ENCODE data around the gene OBSCN.

OBSCN gene

DNA sequence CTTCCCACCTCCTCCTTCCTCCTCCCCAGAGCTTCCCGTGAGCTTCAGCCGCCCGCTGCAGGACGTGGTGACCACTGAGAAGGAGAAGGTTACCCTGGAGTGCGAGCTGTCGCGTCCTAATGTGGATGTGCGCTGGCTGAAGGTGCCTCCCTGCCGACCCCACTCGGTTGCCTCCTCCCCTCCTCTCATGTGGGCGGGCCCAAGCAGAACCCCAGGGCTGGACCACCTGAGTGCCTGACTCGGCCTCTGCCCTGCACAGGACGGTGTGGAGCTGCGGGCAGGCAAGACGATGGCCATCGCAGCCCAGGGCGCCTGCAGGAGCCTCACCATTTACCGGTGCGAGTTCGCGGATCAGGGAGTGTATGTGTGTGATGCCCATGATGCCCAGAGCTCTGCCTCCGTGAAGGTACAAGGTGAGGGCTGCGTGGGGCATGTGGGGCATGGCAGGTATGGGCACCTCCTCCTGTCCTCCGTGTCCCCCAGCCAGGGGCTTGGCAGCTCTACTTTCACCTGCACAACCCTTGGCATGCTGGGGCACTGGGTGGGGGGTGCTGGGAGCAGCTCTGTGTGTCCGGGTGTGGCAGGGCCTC, 69.2 kb downstream of the OBSCN start:
- Histone ChIP-seq H4K20me1 (ENCODE audit: insufficient read depth, low read length) (no peaks in the 10 kb centered on the region), H3K9ac (ENCODE audit: low read length) (no peak overlapping the region), H3K27me3 (ENCODE audit: insufficient read depth, low read length) (no peaks in the 10 kb centered on the region), H3K36me3 (ENCODE audit: insufficient read depth, low read length) (no peaks in the 10 kb centered on the region), H3K9me2 (ENCODE audit: low read depth, low read length) (no peaks in the 10 kb centered on the region), H3K27ac (ENCODE audit: low read depth, low read length, poor library complexity, severe bottlenecking) (no peak overlapping the region), H2AFZ (ENCODE audit: low read length) (no peak overlapping the region), H3K4me1 (ENCODE audit: insufficient read depth, low read length, severe bottlenecking) (peaks cover 6% of the 10 kb centered on the region), H3K9me3 (ENCODE audit: low read length) (no peaks in the 10 kb centered on the region), H3K79me2 (ENCODE audit: insufficient read depth, low read length) (no peaks in the 10 kb centered on the region), H3F3A (ENCODE audit: insufficient read depth, low read length) (no peaks in the 10 kb centered on the region), H3K4me2 (ENCODE audit: low read length) (no peak overlapping the region; the same call in 1 of the 2 replicates), H3K4me3 (ENCODE audit: low read depth, low read length, poor library complexity, severe bottlenecking) (no peak overlapping the region)
- TF ChIP-seq EZH2 (IDR thresholded peaks at IDR 0.05; ENCODE audit: borderline replicate concordance, low read length) = no peak
- TF ChIP-seq, protein P1, sequence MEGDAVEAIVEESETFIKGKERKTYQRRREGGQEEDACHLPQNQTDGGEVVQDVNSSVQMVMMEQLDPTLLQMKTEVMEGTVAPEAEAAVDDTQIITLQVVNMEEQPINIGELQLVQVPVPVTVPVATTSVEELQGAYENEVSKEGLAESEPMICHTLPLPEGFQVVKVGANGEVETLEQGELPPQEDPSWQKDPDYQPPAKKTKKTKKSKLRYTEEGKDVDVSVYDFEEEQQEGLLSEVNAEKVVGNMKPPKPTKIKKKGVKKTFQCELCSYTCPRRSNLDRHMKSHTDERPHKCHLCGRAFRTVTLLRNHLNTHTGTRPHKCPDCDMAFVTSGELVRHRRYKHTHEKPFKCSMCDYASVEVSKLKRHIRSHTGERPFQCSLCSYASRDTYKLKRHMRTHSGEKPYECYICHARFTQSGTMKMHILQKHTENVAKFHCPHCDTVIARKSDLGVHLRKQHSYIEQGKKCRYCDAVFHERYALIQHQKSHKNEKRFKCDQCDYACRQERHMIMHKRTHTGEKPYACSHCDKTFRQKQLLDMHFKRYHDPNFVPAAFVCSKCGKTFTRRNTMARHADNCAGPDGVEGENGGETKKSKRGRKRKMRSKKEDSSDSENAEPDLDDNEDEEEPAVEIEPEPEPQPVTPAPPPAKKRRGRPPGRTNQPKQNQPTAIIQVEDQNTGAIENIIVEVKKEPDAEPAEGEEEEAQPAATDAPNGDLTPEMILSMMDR (IDR thresholded peaks at IDR 0.05; ENCODE audit: low read length) = no peak

- Histone ChIP-seq H3K9ac (ENCODE audit: low read length) (no peak overlapping the region), H3K27ac (ENCODE audit: low read depth, low read length, poor library complexity, severe bottlenecking) (no peak overlapping the region), H4K20me1 (ENCODE audit: insufficient read depth, low read length) (no peaks in the 10 kb centered on the region), H3K4me2 (ENCODE audit: low read length) (no peak overlapping the region), H3K9me3 (ENCODE audit: low read length) (no peaks in the 10 kb centered on the region), H3K4me3 (ENCODE audit: low read depth, low read length, poor library complexity, severe bottlenecking) (no peak overlapping the region), H3F3A (ENCODE audit: insufficient read depth, low read length) (no peaks in the 10 kb centered on the region), H3K36me3 (ENCODE audit: insufficient read depth, low read length) (no peaks in the 10 kb centered on the region), H3K4me1 (ENCODE audit: insufficient read depth, low read length, severe bottlenecking) (peaks cover 6% of the 10 kb centered on the region), H3K79me2 (ENCODE audit: insufficient read depth, low read length) (no peaks in the 10 kb centered on the region), H3K27me3 (ENCODE audit: insufficient read depth, low read length) (no peaks in the 10 kb centered on the region), H2AFZ (ENCODE audit: low read length) (no peak overlapping the region), H3K9me2 (ENCODE audit: low read depth, low read length) (no peaks in the 10 kb centered on the region)
- TF ChIP-seq EZH2 (IDR thresholded peaks at IDR 0.05; ENCODE audit: borderline replicate concordance, low read length) = no peak
- TF ChIP-seq, protein P1 (IDR thresholded peaks at IDR 0.05; ENCODE audit: low read length) = no peak
Observed at GRCh38 chr1:228277491-228278431, 69.9 kb downstream of the OBSCN start.

GRCh38 chr1:228278432-228278941, 70.6 kb downstream of the OBSCN start:
- H3K9me3 ChIP-seq (ENCODE audit: low read length) = no peaks in the 10 kb centered on the region
- H3F3A ChIP-seq (ENCODE audit: insufficient read depth, low read length) = no peaks in the 10 kb centered on the region
- H3K27ac ChIP-seq (ENCODE audit: low read depth, low read length, poor library complexity, severe bottlenecking) = no peak overlapping the region
- H3K4me3 ChIP-seq (ENCODE audit: low read depth, low read length, poor library complexity, severe bottlenecking) = no peak overlapping the region
- H4K20me1 ChIP-seq (ENCODE audit: insufficient read depth, low read length) = no peaks in the 10 kb centered on the region
- no peaks in the 10 kb centered on the region for H3K27me3 ChIP-seq (ENCODE audit: insufficient read depth, low read length)
- no peaks in the 10 kb centered on the region for H3K36me3 ChIP-seq (ENCODE audit: insufficient read depth, low read length)
- H3K79me2 ChIP-seq (ENCODE audit: insufficient read depth, low read length) = no peaks in the 10 kb centered on the region
- TF ChIP-seq, protein P1 (IDR thresholded peaks at IDR 0.05; ENCODE audit: low read length) = no peak
- no peak for TF ChIP-seq EZH2 (IDR thresholded peaks at IDR 0.05; ENCODE audit: borderline replicate concordance, low read length)
- H2AFZ ChIP-seq (ENCODE audit: low read length) = no peak overlapping the region
- H3K9me2 ChIP-seq (ENCODE audit: low read depth, low read length) = no peaks in the 10 kb centered on the region
- H3K4me2 ChIP-seq (ENCODE audit: low read length) = no peak overlapping the region
- peaks cover 6% of the 10 kb centered on the region for H3K4me1 ChIP-seq (ENCODE audit: insufficient read depth, low read length, severe bottlenecking)
- H3K9ac ChIP-seq (ENCODE audit: low read length) = no peak overlapping the region
